HepG2 (cell line): ENCODE data around the gene TMEM97. TPM values are rescaled to one million over a fixed set of nuclear protein-coding genes. Genes with fewer than 3 reads are reported as not detected.

Experiments used
- HDAC2 ChIP-seq: sonication (generic); formaldehyde crosslinking; IDR thresholded peaks from 2 replicates; pipeline ENCODE4 v1.4.0; 2020; ENCODE audit warnings: missing genetic modification reagents
- JUND ChIP-seq: sonication (generic); formaldehyde crosslinking; IDR thresholded peaks from 2 replicates; pipeline ENCODE4 v1.8.0; 2022; ENCODE audit warnings: mild to moderate bottlenecking, missing genetic modification reagents
- MAFK ChIP-seq, 2 experiments: IDR thresholded peaks in 1 of 2; conservative IDR thresholded peaks in 1 of 2; 2 replicates each; pipeline ENCODE4 v1.6.1; 2011; ENCODE audit warnings: improper control_type of control experiment in 2 of 2, low read length in 2 of 2
- MEIS1 ChIP-seq: sonication (generic); formaldehyde crosslinking; IDR thresholded peaks from 2 replicates; pipeline ENCODE4 v1.9.0; 2021; ENCODE audit warnings: mild to moderate bottlenecking, missing genetic modification reagents, moderate library complexity, borderline replicate concordance
- PPARG ChIP-seq: conservative IDR thresholded peaks from 2 replicates; pipeline ENCODE4 v1.6.1; 2016; ENCODE audit warnings: missing biosample characterization, missing genetic modification reagents
- SYNCRIP ChIP-seq: fragments of 200-400 bp; formaldehyde crosslinking; IDR thresholded peaks from 2 replicates; pipeline ENCODE4 v1.6.1; 2018; ENCODE audit warnings: mild to moderate bottlenecking, low read depth, low read length; ENCODE audit not compliant: insufficient read depth
- YEATS2 ChIP-seq: sonication (generic); formaldehyde crosslinking; IDR thresholded peaks from 2 replicates; pipeline ENCODE4 v1.4.0; 2020; ENCODE audit warnings: missing genetic modification reagents, borderline replicate concordance
- ZNF335 ChIP-seq: sonication (generic); formaldehyde crosslinking; IDR thresholded peaks from 2 replicates; pipeline ENCODE4 v1.4.0; 2020; ENCODE audit warnings: missing genetic modification reagents
- ZNF468 ChIP-seq: sonication (generic); formaldehyde crosslinking; IDR thresholded peaks from 2 replicates; pipeline ENCODE4 v1.8.0; 2022; ENCODE audit warnings: mild to moderate bottlenecking, moderate library complexity, missing genetic modification reagents
- ZNF556 ChIP-seq: sonication (generic); formaldehyde crosslinking; IDR thresholded peaks from 2 replicates; pipeline ENCODE4 v1.4.0; 2020; ENCODE audit warnings: mild to moderate bottlenecking, missing genetic modification reagents, borderline replicate concordance
- ZNF7 ChIP-seq: IDR thresholded peaks from 2 replicates; pipeline ENCODE4 v1.6.1; 2016; ENCODE audit warnings: missing biosample characterization, missing genetic modification reagents
- ZNF709 ChIP-seq: sonication (generic); formaldehyde crosslinking; IDR thresholded peaks from 2 replicates; pipeline ENCODE4 v1.5.0; 2020; ENCODE audit warnings: mild to moderate bottlenecking, missing genetic modification reagents
- polyA plus RNA-seq, 8 experiments: library from polyadenylated mRNA; depleted of rRNA in 3 of 8; stranded (reverse) in 7 of 8; unstranded in 1 of 8; fragments of >200 nt; fragmentation: Illumina TruSeq in 4 of 8; extraction: Trizol in 4 of 8; gene quantifications; 2 replicates each; pipeline versions ENCODE4 v1.2.1 to v1.2.3, GENCODE V29; 2011 to 2016; ENCODE audit warnings: low read depth in 4 of 8, missing spikeins in 1 of 8, mixed read lengths in 1 of 8; ENCODE audit not compliant: insufficient read depth in 1 of 8
- total RNA-seq, 5 experiments: library from RNA; depleted of rRNA; stranded (reverse); fragments of >200 nt; fragmentation: Illumina TruSeq; extraction: Trizol; gene quantifications; 2 replicates each; pipeline ENCODE4 v1.2.3, GENCODE V29; 2016; ENCODE audit warnings: low read depth in 1 of 5
- TF ChIP-seq, protein P1 (sequence below): sonication (generic); formaldehyde crosslinking; IDR thresholded peaks from 2 replicates; pipeline ENCODE4 v1.4.0; 2020; ENCODE audit warnings: missing genetic modification reagents
- TF ChIP-seq, protein P2 (sequence below): sonication (generic); formaldehyde crosslinking; conservative IDR thresholded peaks from 2 replicates; pipeline ENCODE4 v1.8.1; 2023; ENCODE audit warnings: missing genetic modification reagents
- TF ChIP-seq, protein P3 (sequence below), 2 experiments: fragments of 450-650 bp in 1 of 2; sonication (generic) in 1 of 2; formaldehyde crosslinking; IDR thresholded peaks; 2 replicates each; pipeline versions ENCODE4 v1.5.0 to v1.8.0; 2020 to 2022; ENCODE audit warnings: mild to moderate bottlenecking in 1 of 2, missing genetic modification reagents in 1 of 2
- TF ChIP-seq, protein P4 (sequence below): sonication (generic); formaldehyde crosslinking; IDR thresholded peaks from 2 replicates; pipeline ENCODE4 v1.4.0; 2020; ENCODE audit warnings: missing genetic modification reagents

Gene TMEM97
- total and polyA plus RNA-seq, 2 of the 13 experiments (the other 11 are each of a cell fraction or from before 2014, with no cell fraction given) = 69.6 to 137 TPM

DNA sequence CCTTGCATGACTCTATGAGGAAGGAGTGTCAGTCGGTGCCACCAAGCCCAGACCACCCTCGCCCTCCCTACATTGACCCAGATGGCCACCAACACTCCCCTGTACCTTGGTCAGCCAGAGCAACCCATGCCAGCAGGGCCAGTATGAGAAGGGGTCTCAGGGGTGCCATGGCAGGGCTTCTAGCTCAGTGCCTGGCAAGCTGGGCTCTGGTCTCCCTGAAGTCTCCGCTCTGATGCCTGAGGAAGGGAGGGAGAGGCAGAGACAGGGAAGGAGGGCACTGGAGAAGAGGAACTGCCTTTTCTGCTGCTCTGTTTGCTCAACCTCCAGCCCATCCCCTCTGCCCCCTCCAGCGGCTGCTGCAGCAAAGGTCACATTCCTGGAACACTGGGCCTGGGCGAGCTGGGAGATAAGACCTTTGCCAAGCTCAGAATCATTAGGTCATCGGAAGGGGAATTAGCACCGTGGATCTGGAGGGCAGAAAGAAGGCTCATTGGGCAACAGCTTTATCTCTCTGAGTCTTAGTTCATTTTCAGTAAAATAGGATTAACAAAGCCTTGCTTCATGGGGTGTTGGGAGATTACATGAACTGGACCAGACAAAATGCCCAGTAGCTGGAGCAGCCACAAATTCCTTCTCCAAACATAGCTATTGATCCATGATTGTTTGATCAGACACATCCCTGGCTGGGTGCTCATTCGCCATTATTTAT lies 51.2 kb downstream of the TMEM97 start, which contains the start of gene VTN (continued):
- TF ChIP-seq ZNF7 (CRISPR knock-in tag) (no peak), ZNF709 (CRISPR knock-in tag) (no peak), SYNCRIP (no peak), PPARG (CRISPR knock-in tag) (peak; percentile 86), ZNF556 (CRISPR knock-in tag) (no peak), HDAC2 (CRISPR knock-in tag) (peak; percentile 93), YEATS2 (CRISPR knock-in tag) (peak; percentile 38; the same call in 1 of the 2 replicates), MEIS1 (CRISPR knock-in tag) (peak; percentile 58; the same call in 1 of the 2 replicates), ZNF335 (CRISPR knock-in tag) (peak; percentile 67), MAFK (conservative IDR thresholded peaks at IDR 0.05 in 1 of 2, IDR thresholded peaks at IDR 0.05 in 1 of 2; ENCODE audit: low read length in 2 of 2) (no peak), ZNF468 (CRISPR knock-in tag) (no peak), JUND (peak; percentile 55; the same call in 1 of the 2 replicates)
- TF ChIP-seq, protein P1, sequence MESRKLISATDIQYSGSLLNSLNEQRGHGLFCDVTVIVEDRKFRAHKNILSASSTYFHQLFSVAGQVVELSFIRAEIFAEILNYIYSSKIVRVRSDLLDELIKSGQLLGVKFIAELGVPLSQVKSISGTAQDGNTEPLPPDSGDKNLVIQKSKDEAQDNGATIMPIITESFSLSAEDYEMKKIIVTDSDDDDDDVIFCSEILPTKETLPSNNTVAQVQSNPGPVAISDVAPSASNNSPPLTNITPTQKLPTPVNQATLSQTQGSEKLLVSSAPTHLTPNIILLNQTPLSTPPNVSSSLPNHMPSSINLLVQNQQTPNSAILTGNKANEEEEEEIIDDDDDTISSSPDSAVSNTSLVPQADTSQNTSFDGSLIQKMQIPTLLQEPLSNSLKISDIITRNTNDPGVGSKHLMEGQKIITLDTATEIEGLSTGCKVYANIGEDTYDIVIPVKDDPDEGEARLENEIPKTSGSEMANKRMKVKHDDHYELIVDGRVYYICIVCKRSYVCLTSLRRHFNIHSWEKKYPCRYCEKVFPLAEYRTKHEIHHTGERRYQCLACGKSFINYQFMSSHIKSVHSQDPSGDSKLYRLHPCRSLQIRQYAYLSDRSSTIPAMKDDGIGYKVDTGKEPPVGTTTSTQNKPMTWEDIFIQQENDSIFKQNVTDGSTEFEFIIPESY (CRISPR knock-in tag) = peak; percentile 66; the same call in 1 of the 2 replicates
- TF ChIP-seq, protein P2, sequence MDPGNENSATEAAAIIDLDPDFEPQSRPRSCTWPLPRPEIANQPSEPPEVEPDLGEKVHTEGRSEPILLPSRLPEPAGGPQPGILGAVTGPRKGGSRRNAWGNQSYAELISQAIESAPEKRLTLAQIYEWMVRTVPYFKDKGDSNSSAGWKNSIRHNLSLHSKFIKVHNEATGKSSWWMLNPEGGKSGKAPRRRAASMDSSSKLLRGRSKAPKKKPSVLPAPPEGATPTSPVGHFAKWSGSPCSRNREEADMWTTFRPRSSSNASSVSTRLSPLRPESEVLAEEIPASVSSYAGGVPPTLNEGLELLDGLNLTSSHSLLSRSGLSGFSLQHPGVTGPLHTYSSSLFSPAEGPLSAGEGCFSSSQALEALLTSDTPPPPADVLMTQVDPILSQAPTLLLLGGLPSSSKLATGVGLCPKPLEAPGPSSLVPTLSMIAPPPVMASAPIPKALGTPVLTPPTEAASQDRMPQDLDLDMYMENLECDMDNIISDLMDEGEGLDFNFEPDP (CRISPR knock-in tag) = no peak
- TF ChIP-seq, protein P3, sequence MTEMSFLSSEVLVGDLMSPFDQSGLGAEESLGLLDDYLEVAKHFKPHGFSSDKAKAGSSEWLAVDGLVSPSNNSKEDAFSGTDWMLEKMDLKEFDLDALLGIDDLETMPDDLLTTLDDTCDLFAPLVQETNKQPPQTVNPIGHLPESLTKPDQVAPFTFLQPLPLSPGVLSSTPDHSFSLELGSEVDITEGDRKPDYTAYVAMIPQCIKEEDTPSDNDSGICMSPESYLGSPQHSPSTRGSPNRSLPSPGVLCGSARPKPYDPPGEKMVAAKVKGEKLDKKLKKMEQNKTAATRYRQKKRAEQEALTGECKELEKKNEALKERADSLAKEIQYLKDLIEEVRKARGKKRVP (CRISPR knock-in tag; IDR thresholded peaks at IDR 0.05) = peak in 1 of 2 experiments; percentile 7; a peak in 1 of 4 replicates
- TF ChIP-seq, protein P4, sequence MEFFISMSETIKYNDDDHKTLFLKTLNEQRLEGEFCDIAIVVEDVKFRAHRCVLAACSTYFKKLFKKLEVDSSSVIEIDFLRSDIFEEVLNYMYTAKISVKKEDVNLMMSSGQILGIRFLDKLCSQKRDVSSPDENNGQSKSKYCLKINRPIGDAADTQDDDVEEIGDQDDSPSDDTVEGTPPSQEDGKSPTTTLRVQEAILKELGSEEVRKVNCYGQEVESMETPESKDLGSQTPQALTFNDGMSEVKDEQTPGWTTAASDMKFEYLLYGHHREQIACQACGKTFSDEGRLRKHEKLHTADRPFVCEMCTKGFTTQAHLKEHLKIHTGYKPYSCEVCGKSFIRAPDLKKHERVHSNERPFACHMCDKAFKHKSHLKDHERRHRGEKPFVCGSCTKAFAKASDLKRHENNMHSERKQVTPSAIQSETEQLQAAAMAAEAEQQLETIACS (CRISPR knock-in tag) = 0 out of 2 replicates have a peak, but pooled peaks have one; percentile 26
